Gastrocnemius medialis (tissue), 4 donors: Measurements from ENCODE around the gene RIMS4. TPM values are rescaled to one million over a fixed set of nuclear protein-coding genes. Genes with fewer than 3 reads are reported as not detected.

Experiments
- ATAC-seq, 2 donors: fragments of 150-250 bp; one replicate each; pipeline ENCODE4 v1.9.1; 2016
- DNase-seq, 2 donors: peaks; one replicate each; pipeline ENCODE4 v3.0.0-alpha.2; 2019
- H3K27ac ChIP-seq, 4 donors: fragments of 200-600 bp; sonication (generic); 1 replicate in 1 of 4; 2 replicates in 3 of 4; pipeline ENCODE4 v1.5.1; 2016 to 2018; ENCODE audit warnings: mild to moderate bottlenecking in 2 of 4, moderate library complexity in 1 of 4
- H3K27me3 ChIP-seq, 3 donors: fragments of 200-600 bp; sonication (generic) in 2 of 3; 1 replicate in 1 of 3; 2 replicates in 2 of 3; pipeline versions ENCODE4 v1.5.1 to v1.6.0; 2016 to 2019; ENCODE audit warnings: mild to moderate bottlenecking in 1 of 3, moderate library complexity in 1 of 3
- H3K36me3 ChIP-seq, 2 donors: fragments of 200-600 bp; sonication (generic) in 1 of 2; one replicate each; pipeline ENCODE4 v1.5.1; 2017 to 2018
- H3K4me1 ChIP-seq, 2 donors: fragments of 200-600 bp; sonication (generic) in 1 of 2; one replicate each; pipeline ENCODE4 v1.5.1; 2016 to 2017; ENCODE audit warnings: mild to moderate bottlenecking in 2 of 2
- H3K4me3 ChIP-seq, 4 donors: fragments of 200-600 bp; sonication (generic) in 3 of 4; 1 replicate in 1 of 4; 2 replicates in 3 of 4; pipeline ENCODE4 v1.5.1; 2016 to 2019; ENCODE audit warnings: mild to moderate bottlenecking in 2 of 4
- H3K9me3 ChIP-seq, 3 donors: fragments of 200-600 bp; sonication (generic) in 2 of 3; 1 replicate in 1 of 3; 2 replicates in 2 of 3; pipeline ENCODE4 v1.5.1; 2016 to 2019
- CTCF ChIP-seq, 5 experiments: fragments of 450-650 bp in 3 of 5; fragments of 200-600 bp in 2 of 5; sonication (generic) in 2 of 5; IDR thresholded peaks in 4 of 5; conservative IDR thresholded peaks in 1 of 5; 1 replicate in 4 of 5; 2 replicates in 1 of 5; pipeline ENCODE4 v1.5.1; 2016 to 2019; ENCODE audit warnings: antibody characterized with exemption in 5 of 5, mild to moderate bottlenecking in 3 of 5, moderate library complexity in 3 of 5
- POLR2A ChIP-seq, 2 donors: fragments of 450-650 bp; IDR thresholded peaks; one replicate each; pipeline ENCODE4 v1.6.1; 2017; ENCODE audit warnings: antibody characterized with exemption in 2 of 2, mild to moderate bottlenecking in 2 of 2, moderate library complexity in 2 of 2
- in situ Hi-C, 4 donors: fragments of 200-750 bp; cut with MboI; loops; one replicate each; pipeline versions ENCODE4 v1.15.0 to v1.8.0; 2017; ENCODE audit warnings: low sequenced_read_pairs in 4 of 4
- intact Hi-C: fragments of 100-400 bp; cut with DNase I; formaldehyde crosslinking; loops from one replicate; pipeline ENCODE4 v1.15.1; 2023; ENCODE audit warnings: low total_unique reads
- total RNA-seq, 4 donors: library from RNA; depleted of rRNA; stranded (reverse); fragments of >200 nt; gene quantifications; one replicate each; pipeline versions ENCODE4 v1.1.0 to v1.2.3, GENCODE V29; 2016

The RIMS4 gene
- total RNA-seq, 4 donors from 2014 or later = 0.13 to 0.41 TPM; not detected in 2

- Histone ChIP-seq H3K9me3 (no peaks in the 10 kb centered on the region), H3K4me3 (peak within 1 kb of the TSS; percentile 57 to 72 (median 60)), H3K4me1 (peaks cover 0 to 10% of the 10 kb centered on the region in 2 donors), H3K36me3 (no peaks in the 10 kb centered on the region), H3K27ac (peak within 1 kb of the TSS in 3 of 4 donors; percentile 29 to 39 (median 38)), H3K27me3 (peaks cover 10 to 13% (median 12%) of the 10 kb centered on the region in 3 donors)
- ATAC-seq = peak; percentile 8 to 32
- no peak for TF ChIP-seq CTCF (IDR thresholded peaks at IDR 0.05 in 4 of 5, conservative IDR thresholded peaks at IDR 0.05 in 1 of 5)
- peak in 1 of 2 donors; percentile 14 for TF ChIP-seq POLR2A (IDR thresholded peaks at IDR 0.05)
- in situ Hi-C loops = loop anchor here (10.0 to 25.0 kb wide), 3 partner anchors 119 to 533 kb away; partner anchors contain the start of gene OSER1 (in 2 of the 4)
- DNase-seq = no peak
- intact Hi-C loops = no loop called here
These were observed 64.6 kb downstream of the RIMS4 start, which contains the start of gene KCNK15 for GRCh38 chr20:44745598-44746366. Gene KCNK15 (plus strand): TSS chr20:44745865. CDS start chr20:44745911, 46 bp downstream.

GRCh38 chr20:44745122-44745597, 65.2 kb downstream of the RIMS4 start:
- intact Hi-C loops = no loop called here
- Histone ChIP-seq H3K27me3 (peaks cover 10 to 13% (median 12%) of the 10 kb centered on the region in 3 donors), H3K27ac (peak overlapping the region in 1 of 4 donors; percentile 39), H3K9me3 (no peaks in the 10 kb centered on the region), H3K4me3 (peak overlapping the region in 3 of 4 donors; percentile 57 to 63 (median 57)), H3K4me1 (peaks cover 3 to 14% of the 10 kb centered on the region in 2 donors), H3K36me3 (no peaks in the 10 kb centered on the region)
- TF ChIP-seq POLR2A (IDR thresholded peaks at IDR 0.05) = no peak
- no peak for ATAC-seq
- in situ Hi-C loops = loop anchor here (10.0 to 25.0 kb wide), 3 partner anchors 120 to 533 kb away; partner anchors contain the start of gene OSER1 (in 2 of the 4)
- no peak for DNase-seq

GRCh38 chr20:44743916-44744655, 66.3 kb downstream of the RIMS4 start:
- Histone ChIP-seq H3K27me3 (peaks cover 8 to 12% (median 10%) of the 10 kb centered on the region in 3 donors), H3K9me3 (no peaks in the 10 kb centered on the region), H3K4me1 (peaks cover 13 to 20% of the 10 kb centered on the region in 2 donors), H3K36me3 (no peaks in the 10 kb centered on the region), H3K27ac (no peak overlapping the region), H3K4me3 (no peak overlapping the region)
- TF ChIP-seq POLR2A (IDR thresholded peaks at IDR 0.05) (no peak), CTCF (IDR thresholded peaks at IDR 0.05 in 4 of 5, conservative IDR thresholded peaks at IDR 0.05 in 1 of 5) (no peak)
- ATAC-seq (no peak), DNase-seq (no peak)
- in situ Hi-C loops (loop anchor here (5.0 to 25.0 kb wide), 5 partner anchors 121 to 532 kb away; partner anchors contain the start of gene OSER1 (in 2 of the 4)), intact Hi-C loops (no loop called here)

- in situ Hi-C loops = loop anchor here (5.0 to 25.0 kb wide), 5 partner anchors 122 to 531 kb away; partner anchors contain the start of gene OSER1 (in 2 of the 4)
- ATAC-seq = no peak
- TF ChIP-seq POLR2A (IDR thresholded peaks at IDR 0.05) = no peak
- H3K27me3 ChIP-seq = peaks cover 8 to 12% (median 10%) of the 10 kb centered on the region in 3 donors
- no peak overlapping the region for H3K4me3 ChIP-seq
- intact Hi-C loops = no loop called here
- DNase-seq = no peak
- no peaks in the 10 kb centered on the region for H3K9me3 ChIP-seq
- peaks cover 15 to 25% of the 10 kb centered on the region in 2 donors for H3K4me1 ChIP-seq
- H3K36me3 ChIP-seq = no peaks in the 10 kb centered on the region
- no peak overlapping the region for H3K27ac ChIP-seq
These were observed 67.2 kb downstream of the RIMS4 start for GRCh38 chr20:44743080-44743701.
